Fibroblast of lung (primary cell): Measurements from ENCODE around the gene GLCCI1. TPM values are rescaled to one million over a fixed set of nuclear protein-coding genes. Genes with fewer than 3 reads are reported as not detected.

Source experiments
- DNase-seq, 2 donors: peaks; one replicate each; pipeline versions ENCODE4 v3.0.0 to v3.0.0-alpha.2; 2010; ENCODE audit warnings: low read depth in 2 of 2
- H2AFZ ChIP-seq: 2 replicates; pipeline ENCODE4 v1.5.1; 2012; ENCODE audit warnings: low read length, control low read depth, inconsistent platforms
- H3K27ac ChIP-seq: 2 replicates; pipeline ENCODE4 v1.5.1; 2011; ENCODE audit warnings: low read length, control low read depth; ENCODE audit not compliant: insufficient read depth
- H3K27me3 ChIP-seq: 2 replicates; pipeline ENCODE4 v1.5.1; 2011; ENCODE audit warnings: mild to moderate bottlenecking, low read length; ENCODE audit not compliant: control insufficient read depth, insufficient read depth
- H3K36me3 ChIP-seq: 2 replicates; pipeline ENCODE4 v1.5.1; 2011; ENCODE audit warnings: low read length; ENCODE audit not compliant: control insufficient read depth, insufficient read depth
- H3K4me1 ChIP-seq: 2 replicates; pipeline ENCODE4 v1.5.1; 2011; ENCODE audit warnings: low read length; ENCODE audit not compliant: control insufficient read depth, insufficient read depth; ENCODE audit errors: extremely low read depth
- H3K4me2 ChIP-seq: 2 replicates; pipeline ENCODE4 v1.5.1; 2011; ENCODE audit warnings: low read length, control low read depth; ENCODE audit not compliant: insufficient read depth; ENCODE audit errors: extremely low read depth
- H3K4me3 ChIP-seq, 4 experiments: fragments of 200-600 bp in 1 of 4; sonication (generic) in 1 of 4; replicated peaks in 1 of 4; 2 replicates each; pipeline ENCODE4 v1.5.1; 2011 to 2016; ENCODE audit warnings: low read length in 4 of 4, low read depth in 3 of 4, mild to moderate bottlenecking in 3 of 4, control low read depth in 2 of 4, inconsistent platforms in 1 of 4, mixed read lengths in 1 of 4; ENCODE audit not compliant: insufficient read depth in 1 of 4; ENCODE audit errors: control extremely low read depth in 1 of 4
- H3K79me2 ChIP-seq: 2 replicates; pipeline ENCODE4 v1.5.1; 2012; ENCODE audit warnings: mild to moderate bottlenecking, low read length, inconsistent platforms; ENCODE audit not compliant: control insufficient read depth, insufficient read depth
- H3K9ac ChIP-seq: 2 replicates; pipeline ENCODE4 v1.5.1; 2011; ENCODE audit warnings: mild to moderate bottlenecking, low read length, control low read depth; ENCODE audit not compliant: insufficient read depth
- H3K9me3 ChIP-seq: 2 replicates; pipeline ENCODE4 v1.5.1; 2012; ENCODE audit warnings: low read depth, low read length; ENCODE audit not compliant: control insufficient read depth, insufficient read depth
- H4K20me1 ChIP-seq: 2 replicates; pipeline ENCODE4 v1.5.1; 2011; ENCODE audit warnings: low read length; ENCODE audit not compliant: control insufficient read depth, insufficient read depth; ENCODE audit errors: extremely low read depth
- CTCF ChIP-seq, 2 donors: IDR thresholded peaks in 1 of 2; conservative IDR thresholded peaks in 1 of 2; 1 replicate in 1 of 2; 2 replicates in 1 of 2; pipeline ENCODE4 v1.5.1; 2011 to 2012; ENCODE audit warnings: low read length in 2 of 2, control low read depth in 1 of 2, inconsistent platforms in 1 of 2, low read depth in 1 of 2, mild to moderate bottlenecking in 1 of 2
- EZH2 ChIP-seq: IDR thresholded peaks from 2 replicates; pipeline ENCODE4 v1.5.1; 2012; ENCODE audit warnings: low read length, control low read depth, mild to moderate bottlenecking; ENCODE audit errors: missing control alignments
- polyA plus RNA-seq, 2 donors: library from polyadenylated mRNA; depleted of rRNA in 1 of 2; stranded (reverse) in 1 of 2; unstranded in 1 of 2; fragments of >200 nt; gene quantifications; 2 replicates each; pipeline ENCODE4 v1.2.1, GENCODE V29; 2011 to 2012; ENCODE audit warnings: missing spikeins in 1 of 2
- total RNA-seq: library from RNA; depleted of rRNA; stranded (reverse); fragments of >200 nt; gene quantifications from 2 replicates; pipeline ENCODE4 v1.2.1, GENCODE V29; 2014

GLCCI1 gene
- total and polyA plus RNA-seq, 2 donors (not counting 1 experiment from before 2014, with no cell fraction given), result 4.4 to 8.3 TPM

- Histone ChIP-seq H3K4me2 (no peak overlapping the region), H3K27me3 (no peaks in the 10 kb centered on the region), H2AFZ (no peak overlapping the region), H4K20me1 (no peaks in the 10 kb centered on the region), H3K36me3 (no peaks in the 10 kb centered on the region), H3K9ac (no peak overlapping the region), H3K27ac (no peak overlapping the region), H3K4me1 (no peaks in the 10 kb centered on the region), H3K79me2 (no peaks in the 10 kb centered on the region), H3K9me3 (no peaks in the 10 kb centered on the region), H3K4me3 (no peak overlapping the region)
- no peak for TF ChIP-seq CTCF (conservative IDR thresholded peaks at IDR 0.05 in 1 of 2, IDR thresholded peaks at IDR 0.05 in 1 of 2; ENCODE audit: low read depth in 1 of 2, low read length in 2 of 2)
- no peak for TF ChIP-seq EZH2
- no peak for DNase-seq
Measured at GRCh38 chr7:8015746-8016120, 47.1 kb downstream of the GLCCI1 start.

- no peak overlapping the region for H3K4me3 ChIP-seq
- H3K79me2 ChIP-seq, result no peaks in the 10 kb centered on the region
- H3K4me2 ChIP-seq, result no peak overlapping the region
- H3K9ac ChIP-seq, result no peak overlapping the region
- H3K36me3 ChIP-seq, result no peaks in the 10 kb centered on the region
- no peaks in the 10 kb centered on the region for H3K27me3 ChIP-seq
- H2AFZ ChIP-seq, result no peak overlapping the region
- no peak for DNase-seq
- TF ChIP-seq EZH2 (no peak), CTCF (conservative IDR thresholded peaks at IDR 0.05 in 1 of 2, IDR thresholded peaks at IDR 0.05 in 1 of 2; ENCODE audit: low read depth in 1 of 2, low read length in 2 of 2) (no peak)
- H4K20me1 ChIP-seq, result no peaks in the 10 kb centered on the region
- no peaks in the 10 kb centered on the region for H3K4me1 ChIP-seq
- no peak overlapping the region for H3K27ac ChIP-seq
- H3K9me3 ChIP-seq, result no peaks in the 10 kb centered on the region
Measured at GRCh38 chr7:8017423-8017822, 48.8 kb downstream of the GLCCI1 start.

GRCh38 chr7:8018961-8019360, 50.4 kb downstream of the GLCCI1 start:
- H3K36me3 ChIP-seq, result no peaks in the 10 kb centered on the region
- no peak overlapping the region for H3K27ac ChIP-seq
- no peaks in the 10 kb centered on the region for H3K79me2 ChIP-seq
- H3K4me1 ChIP-seq, result no peaks in the 10 kb centered on the region
- no peak for DNase-seq
- no peak overlapping the region for H3K4me3 ChIP-seq
- no peak overlapping the region for H3K9ac ChIP-seq
- no peak overlapping the region for H3K4me2 ChIP-seq
- H3K9me3 ChIP-seq, result no peaks in the 10 kb centered on the region
- TF ChIP-seq EZH2, result no peak
- TF ChIP-seq CTCF (conservative IDR thresholded peaks at IDR 0.05 in 1 of 2, IDR thresholded peaks at IDR 0.05 in 1 of 2; ENCODE audit: low read depth in 1 of 2, low read length in 2 of 2), result no peak
- no peaks in the 10 kb centered on the region for H3K27me3 ChIP-seq
- no peaks in the 10 kb centered on the region for H4K20me1 ChIP-seq
- no peak overlapping the region for H2AFZ ChIP-seq
